Measurements from ENCODE around the gene IKBKE.

DNA sequence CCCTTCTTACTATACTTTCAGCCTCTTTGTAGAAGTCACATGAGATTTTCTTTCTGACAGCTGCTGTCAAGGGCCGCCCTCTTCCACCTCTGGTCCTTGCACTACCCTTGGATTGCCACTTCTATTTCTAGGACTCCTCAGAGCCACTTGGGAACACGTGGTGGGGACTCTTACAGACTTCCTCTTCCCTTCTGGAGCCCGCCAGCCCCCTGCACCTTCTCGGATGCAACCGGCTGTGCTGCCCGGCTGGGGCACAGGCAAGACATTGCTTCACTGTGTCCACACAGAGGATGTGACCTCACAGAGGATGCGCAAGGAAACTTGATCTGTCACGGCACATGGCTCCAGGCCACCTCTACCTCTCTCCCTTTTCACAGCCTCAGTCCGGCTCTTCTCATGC is 2.4 kb upstream of the IKBKE start:
- TF ChIP-seq POLR2A (IDR thresholded peaks at IDR 0.05; ENCODE audit: low read length) (no peak), GATA1 (IDR thresholded peaks at IDR 0.05; ENCODE audit: low read depth, low read length) (no peak)
